Measurements from ENCODE around the gene CTBP2. TPM values are rescaled to one million over a fixed set of nuclear protein-coding genes. Genes with fewer than 3 reads are reported as not detected.

The CTBP2 gene
- total RNA-seq, 1 experiment from 2014 or later: 212 TPM

- Histone ChIP-seq H3K18ac (ENCODE audit: insufficient read length, low read depth, low read length) (no peak overlapping the region), H4K20me1 (ENCODE audit: control insufficient read depth, insufficient read depth, insufficient read length) (no peaks in the 10 kb centered on the region), H3K4ac (ENCODE audit: low read depth, low read length) (no peak overlapping the region), H3K27ac (ENCODE audit: insufficient read length, low read depth, low read length) (no peak overlapping the region), H2BK12ac (ENCODE audit: insufficient read length, low read depth, low read length) (no peak overlapping the region), H3T11ph (ENCODE audit: low read length) (no peak overlapping the region), H3K79me2 (ENCODE audit: insufficient read depth, low read length) (peaks cover 15% of the 10 kb centered on the region; the same call in 1 of the 2 replicates), H3K56ac (ENCODE audit: insufficient read length, low read depth, low read length) (no peak overlapping the region), H2AFZ (ENCODE audit: low read length) (no peak overlapping the region), H3K23me2 (ENCODE audit: insufficient read length, low read depth, low read length, poor library complexity, severe bottlenecking) (no peaks in the 10 kb centered on the region), H3K4me2 (ENCODE audit: insufficient read depth, insufficient read length, low read length) (no peak overlapping the region), H3K27me3 (ENCODE audit: insufficient read depth, low read length) (no peaks in the 10 kb centered on the region), H3K4me1 (ENCODE audit: insufficient read depth, low read length) (no peaks in the 10 kb centered on the region), H2AK5ac (ENCODE audit: insufficient read length, low read length) (no peak overlapping the region), H3K79me1 (ENCODE audit: insufficient read depth, low read depth, low read length, poor library complexity, severe bottlenecking) (peaks cover 7% of the 10 kb centered on the region), H2BK15ac (ENCODE audit: low read depth, low read length) (no peak overlapping the region), H3K9ac (ENCODE audit: extremely low read depth, insufficient read length, low read length) (no peak overlapping the region), H3K23ac (ENCODE audit: insufficient read length, low read depth, low read length) (no peak overlapping the region), H2BK20ac (ENCODE audit: low read depth, low read length, poor library complexity, severe bottlenecking) (no peak overlapping the region), H4K5ac (ENCODE audit: insufficient read length, low read depth, low read length) (no peak overlapping the region), H4K91ac (ENCODE audit: insufficient read length, low read depth, low read length) (no peak overlapping the region), H2BK5ac (ENCODE audit: insufficient read length, low read length) (no peak overlapping the region), H2BK120ac (ENCODE audit: low read depth, low read length, poor library complexity, severe bottlenecking) (no peak overlapping the region), H4K8ac (replicated peaks; ENCODE audit: insufficient read length, low read depth, low read length) (no peak overlapping the region), H3K14ac (ENCODE audit: insufficient read depth, low read length) (no peak overlapping the region), H3K9me3 (ENCODE audit: control insufficient read depth, low read depth, low read length) (no peaks in the 10 kb centered on the region)
- no peak overlapping the region for H3K4me3 Mint-ChIP-seq
- peaks cover 47 to 82% (median 67%) of the 10 kb centered on the region in 3 experiments for H3K36me3 Mint-ChIP-seq (ENCODE audit: insufficient read depth in 1 of 3, low read depth in 3 of 3)
- no CpG with 5 or more reads among the region's 34 CpGs for WGBS (ENCODE audit: extremely low coverage, insufficient read length, low lambda C conversion rate)
- DNase-seq: no peak
- H3K27ac Mint-ChIP-seq: peak overlapping the region; percentile 68 to 81 (median 80); a peak in 3 of 7 replicates
- H3K27me3 Mint-ChIP-seq (ENCODE audit: low read depth): no peaks in the 10 kb centered on the region; the same call in 1 of the 2 replicates
- H3K9me3 Mint-ChIP-seq: no peaks in the 10 kb centered on the region
- TF ChIP-seq CTCF (conservative IDR thresholded peaks at IDR 0.05): peak; percentile 38; the same call in 1 of the 3 replicates
- H3K4me1 Mint-ChIP-seq: peaks cover 4 to 14% of the 10 kb centered on the region in 2 experiments; a peak in 3 of 4 replicates
These were observed 157.0 kb downstream of the CTBP2 start for GRCh38 chr10:125003146-125003900.
